ENCODE data around the gene ATP6V0B.

DNA sequence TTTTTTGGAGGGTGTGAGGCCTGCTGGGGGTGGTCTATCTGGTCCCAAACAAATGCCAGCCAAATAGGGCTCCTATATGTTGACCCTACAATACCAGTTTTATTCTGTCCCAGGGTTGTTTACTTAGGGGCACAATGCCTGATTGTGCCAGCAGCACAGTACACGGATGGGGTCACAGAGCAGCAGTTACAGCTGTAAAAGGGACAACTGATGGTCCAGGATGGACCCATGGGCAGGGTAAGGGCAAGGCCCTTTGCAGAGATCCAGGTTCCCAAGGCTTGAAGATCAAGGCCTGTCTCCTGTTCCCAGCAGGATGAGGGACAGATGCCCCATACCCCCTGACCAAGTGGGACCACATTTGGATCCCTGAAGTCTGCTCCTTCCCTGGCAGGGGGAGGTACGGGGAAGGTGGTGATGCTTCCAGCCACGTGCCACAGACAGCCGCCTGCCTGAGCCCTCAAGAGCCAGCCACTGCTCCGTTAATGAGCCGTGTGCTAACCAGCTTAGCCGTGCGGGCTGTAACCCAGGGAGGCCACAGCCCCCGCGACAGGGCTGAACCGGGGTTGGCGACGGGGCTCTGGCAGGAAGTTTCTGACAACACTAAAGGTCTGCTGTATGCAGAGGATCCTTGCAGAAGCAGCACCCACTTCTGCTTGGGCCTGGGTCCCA is 38.3 kb downstream of the ATP6V0B start:
- TF ChIP-seq KAT7 (CRISPR knock-in tag; IDR thresholded peaks at IDR 0.05; ENCODE audit: borderline replicate concordance) (no peak), ZNF134 (CRISPR knock-in tag; conservative IDR thresholded peaks at IDR 0.05) (no peak), RBM39 (optimal IDR thresholded peaks at IDR 0.05; ENCODE audit: low read depth, low read length) (no peak), YBX1 (IDR thresholded peaks at IDR 0.05) (no peak), ZNF766 (CRISPR knock-in tag; conservative IDR thresholded peaks at IDR 0.05) (no peak)
- TF ChIP-seq, protein P1, sequence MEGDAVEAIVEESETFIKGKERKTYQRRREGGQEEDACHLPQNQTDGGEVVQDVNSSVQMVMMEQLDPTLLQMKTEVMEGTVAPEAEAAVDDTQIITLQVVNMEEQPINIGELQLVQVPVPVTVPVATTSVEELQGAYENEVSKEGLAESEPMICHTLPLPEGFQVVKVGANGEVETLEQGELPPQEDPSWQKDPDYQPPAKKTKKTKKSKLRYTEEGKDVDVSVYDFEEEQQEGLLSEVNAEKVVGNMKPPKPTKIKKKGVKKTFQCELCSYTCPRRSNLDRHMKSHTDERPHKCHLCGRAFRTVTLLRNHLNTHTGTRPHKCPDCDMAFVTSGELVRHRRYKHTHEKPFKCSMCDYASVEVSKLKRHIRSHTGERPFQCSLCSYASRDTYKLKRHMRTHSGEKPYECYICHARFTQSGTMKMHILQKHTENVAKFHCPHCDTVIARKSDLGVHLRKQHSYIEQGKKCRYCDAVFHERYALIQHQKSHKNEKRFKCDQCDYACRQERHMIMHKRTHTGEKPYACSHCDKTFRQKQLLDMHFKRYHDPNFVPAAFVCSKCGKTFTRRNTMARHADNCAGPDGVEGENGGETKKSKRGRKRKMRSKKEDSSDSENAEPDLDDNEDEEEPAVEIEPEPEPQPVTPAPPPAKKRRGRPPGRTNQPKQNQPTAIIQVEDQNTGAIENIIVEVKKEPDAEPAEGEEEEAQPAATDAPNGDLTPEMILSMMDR (IDR thresholded peaks at IDR 0.05 in 2 of 3, conservative IDR thresholded peaks at IDR 0.05 in 1 of 3; ENCODE audit: insufficient read depth in 2 of 3, low read depth in 1 of 3, low read length in 3 of 3) = no peak
- TF ChIP-seq, protein P2, sequence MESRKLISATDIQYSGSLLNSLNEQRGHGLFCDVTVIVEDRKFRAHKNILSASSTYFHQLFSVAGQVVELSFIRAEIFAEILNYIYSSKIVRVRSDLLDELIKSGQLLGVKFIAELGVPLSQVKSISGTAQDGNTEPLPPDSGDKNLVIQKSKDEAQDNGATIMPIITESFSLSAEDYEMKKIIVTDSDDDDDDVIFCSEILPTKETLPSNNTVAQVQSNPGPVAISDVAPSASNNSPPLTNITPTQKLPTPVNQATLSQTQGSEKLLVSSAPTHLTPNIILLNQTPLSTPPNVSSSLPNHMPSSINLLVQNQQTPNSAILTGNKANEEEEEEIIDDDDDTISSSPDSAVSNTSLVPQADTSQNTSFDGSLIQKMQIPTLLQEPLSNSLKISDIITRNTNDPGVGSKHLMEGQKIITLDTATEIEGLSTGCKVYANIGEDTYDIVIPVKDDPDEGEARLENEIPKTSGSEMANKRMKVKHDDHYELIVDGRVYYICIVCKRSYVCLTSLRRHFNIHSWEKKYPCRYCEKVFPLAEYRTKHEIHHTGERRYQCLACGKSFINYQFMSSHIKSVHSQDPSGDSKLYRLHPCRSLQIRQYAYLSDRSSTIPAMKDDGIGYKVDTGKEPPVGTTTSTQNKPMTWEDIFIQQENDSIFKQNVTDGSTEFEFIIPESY (CRISPR knock-in tag; IDR thresholded peaks at IDR 0.05) = no peak

All from K562 (cell line).